HG02870 (cell line): ENCODE measurements around the gene EXOC6B.

Experiments used
- ATAC-seq: cut with Tn5 transposase; IDR thresholded peaks from one replicate; pipeline ENCODE4 v1.9.1; 2021; ENCODE audit warnings: mild to moderate bottlenecking, moderate library complexity; ENCODE audit not compliant: unreplicated experiment

EXOC6B gene

GRCh38 chr2:72139874-72140620 is 685.8 kb downstream of the EXOC6B start:
- ATAC-seq = no peak

- ATAC-seq = no peak
Measured at GRCh38 chr2:72139471-72139873, 686.4 kb downstream of the EXOC6B start.

- no peak for ATAC-seq
Measured at GRCh38 chr2:72138921-72139381, 686.9 kb downstream of the EXOC6B start.

GRCh38 chr2:72138011-72138881 is 687.6 kb downstream of the EXOC6B start:
- ATAC-seq = no peak

GRCh38 chr2:72137498-72138010 is 688.3 kb downstream of the EXOC6B start:
- ATAC-seq = peak; percentile 88

- peak; percentile 11 for ATAC-seq
Measured at GRCh38 chr2:72136933-72137497, 688.8 kb downstream of the EXOC6B start.

- ATAC-seq = no peak
Measured at GRCh38 chr2:72136331-72136730, 689.5 kb downstream of the EXOC6B start.

- no peak for ATAC-seq
Measured at GRCh38 chr2:72135921-72136320, 689.9 kb downstream of the EXOC6B start.

- ATAC-seq = no peak
Measured at GRCh38 chr2:72134997-72135800, 690.6 kb downstream of the EXOC6B start.

- no peak for ATAC-seq
Measured at GRCh38 chr2:72134408-72134996, 691.3 kb downstream of the EXOC6B start.

GRCh38 chr2:72133721-72134407 is 692.0 kb downstream of the EXOC6B start:
- ATAC-seq = no peak

GRCh38 chr2:72132981-72133720 is 692.7 kb downstream of the EXOC6B start:
- ATAC-seq = no peak

- ATAC-seq = no peak
Measured at GRCh38 chr2:72131916-72132841, 693.7 kb downstream of the EXOC6B start.

GRCh38 chr2:72131371-72131891 is 694.4 kb downstream of the EXOC6B start:
- no peak for ATAC-seq

GRCh38 chr2:72130659-72131360 is 695.0 kb downstream of the EXOC6B start:
- ATAC-seq = no peak

- ATAC-seq = no peak
Measured at GRCh38 chr2:72129681-72130340, 696.0 kb downstream of the EXOC6B start.
